Spleen (tissue), 7 donors: Measurements from ENCODE around the gene PPP2R2B.

Experiments
- CTCF ChIP-seq, 11 experiments: fragments of 200-600 bp in 7 of 11; fragments of 450-650 bp in 4 of 11; sonication (generic) in 4 of 11; IDR thresholded peaks in 8 of 11; conservative IDR thresholded peaks in 3 of 11; 1 replicate in 7 of 11; 2 replicates in 4 of 11; pipeline versions ENCODE4 v1.4.0 to v1.8.0; 2016 to 2021; ENCODE audit warnings: antibody characterized with exemption in 11 of 11, inconsistent platforms in 4 of 11, mild to moderate bottlenecking in 1 of 11
- POLR2A ChIP-seq, 3 donors: fragments of 450-650 bp; IDR thresholded peaks; one replicate each; pipeline ENCODE4 v1.5.1; 2017; ENCODE audit warnings: antibody characterized with exemption in 3 of 3, mild to moderate bottlenecking in 1 of 3
- POLR2AphosphoS5 ChIP-seq, 3 donors: sonication (generic); formaldehyde crosslinking; IDR thresholded peaks; one replicate each; pipeline ENCODE4 v1.5.1; 2017; ENCODE audit warnings: antibody characterized with exemption in 3 of 3
- donor health status: DM: no; HTN: no; CAD: no; lungs with moderate emphysema.
- donor health status: DM: no; HTN: no; CAD: no.
- donor health status: DM: no; HTN: no; CAD: no.

- no peak for TF ChIP-seq CTCF (IDR thresholded peaks at IDR 0.05 in 8 of 11, conservative IDR thresholded peaks at IDR 0.05 in 3 of 11)
- no peak for TF ChIP-seq POLR2AphosphoS5 (IDR thresholded peaks at IDR 0.05)
- TF ChIP-seq POLR2A (IDR thresholded peaks at IDR 0.05): no peak
These were observed 57.6 kb downstream of the PPP2R2B start for GRCh38 chr5:146820987-146821386.
